ENCODE data around the gene ADAM22. TPM values are rescaled to one million over a fixed set of nuclear protein-coding genes. Genes with fewer than 3 reads are reported as not detected.
A peak's percentile ranks its signal among the peaks of the same experiment; 100 is the strongest.

ADAM22 gene
- polyA plus RNA-seq, 1 donor from 2014 or later = 46.3 TPM

GRCh38 chr7:88083883-88084282 is 149.8 kb downstream of the ADAM22 start:
- no peak overlapping the region for H2AFZ ChIP-seq (ENCODE audit: low read depth, low read length)
- H3F3A ChIP-seq (ENCODE audit: insufficient read depth, low read length, poor library complexity, severe bottlenecking) = no peaks in the 10 kb centered on the region
- H3K9ac ChIP-seq (ENCODE audit: low read length) = no peak overlapping the region
- no peaks in the 10 kb centered on the region for H3K36me3 ChIP-seq (ENCODE audit: insufficient read depth, low read length)
- H3K79me2 ChIP-seq (replicated peaks; ENCODE audit: insufficient read depth, low read length) = no peaks in the 10 kb centered on the region
- H3K27ac ChIP-seq (ENCODE audit: low read length) = peak overlapping the region; percentile 25
- no peak overlapping the region for H3K4me2 ChIP-seq (ENCODE audit: low read length)
- H3K9me2 ChIP-seq (ENCODE audit: insufficient read depth, low read length) = no peaks in the 10 kb centered on the region
- TF ChIP-seq POLR2AphosphoS5 (IDR thresholded peaks at IDR 0.05) (no peak), EZH2 (IDR thresholded peaks at IDR 0.05; ENCODE audit: borderline replicate concordance, insufficient read depth, low read length, poor library complexity, severe bottlenecking) (no peak), RAD21 (conservative IDR thresholded peaks at IDR 0.05) (no peak), EP300 (conservative IDR thresholded peaks at IDR 0.05; ENCODE audit: poor library complexity, severe bottlenecking) (no peak), TAF1 (IDR thresholded peaks at IDR 0.05; ENCODE audit: low read depth) (no peak), SMC3 (conservative IDR thresholded peaks at IDR 0.05; ENCODE audit: poor library complexity) (no peak)
- no peaks in the 10 kb centered on the region for H4K20me1 ChIP-seq (ENCODE audit: insufficient read depth)
- H3K9me3 ChIP-seq (ENCODE audit: low read length) = no peaks in the 10 kb centered on the region
- H3K4me3 ChIP-seq (ENCODE audit: low read length) = no peak overlapping the region
- no peaks in the 10 kb centered on the region for H3K27me3 ChIP-seq (ENCODE audit: insufficient read depth, low read depth, low read length)

GRCh38 chr7:88089561-88089960 is 155.5 kb downstream of the ADAM22 start:
- TF ChIP-seq POLR2AphosphoS5 (IDR thresholded peaks at IDR 0.05) (no peak), REST (IDR thresholded peaks at IDR 0.05; ENCODE audit: borderline replicate concordance) (no peak), TAF1 (IDR thresholded peaks at IDR 0.05; ENCODE audit: low read depth) (no peak), MXI1 (conservative IDR thresholded peaks at IDR 0.05; ENCODE audit: poor library complexity, severe bottlenecking) (no peak), EP300 (conservative IDR thresholded peaks at IDR 0.05; ENCODE audit: poor library complexity, severe bottlenecking) (no peak), EZH2 (IDR thresholded peaks at IDR 0.05; ENCODE audit: borderline replicate concordance, insufficient read depth, low read length, poor library complexity, severe bottlenecking) (no peak), RAD21 (conservative IDR thresholded peaks at IDR 0.05) (no peak), CTCF (IDR thresholded peaks at IDR 0.05; ENCODE audit: poor library complexity, severe bottlenecking) (no peak), SMC3 (conservative IDR thresholded peaks at IDR 0.05; ENCODE audit: poor library complexity) (no peak)
- Histone ChIP-seq H3F3A (ENCODE audit: insufficient read depth, low read length, poor library complexity, severe bottlenecking) (no peaks in the 10 kb centered on the region), H3K9me3 (ENCODE audit: low read length) (no peaks in the 10 kb centered on the region)

More at GRCh38 chr7:88089561-88089960, 155.5 kb downstream of the ADAM22 start:
- Histone ChIP-seq H2AFZ (ENCODE audit: low read depth, low read length) (no peak overlapping the region), H3K36me3 (ENCODE audit: insufficient read depth, low read length) (no peaks in the 10 kb centered on the region), H3K4me3 (ENCODE audit: low read length) (no peak overlapping the region), H3K79me2 (replicated peaks; ENCODE audit: insufficient read depth, low read length) (no peaks in the 10 kb centered on the region), H4K20me1 (ENCODE audit: insufficient read depth) (no peaks in the 10 kb centered on the region), H3K9me2 (ENCODE audit: insufficient read depth, low read length) (no peaks in the 10 kb centered on the region), H3K4me2 (ENCODE audit: low read length) (no peak overlapping the region), H3K27ac (ENCODE audit: low read length) (no peak overlapping the region), H3K9ac (ENCODE audit: low read length) (no peak overlapping the region), H3K27me3 (ENCODE audit: insufficient read depth, low read depth, low read length) (no peaks in the 10 kb centered on the region)
